Activated gamma-delta T cell treated with anti-CD3 and anti-CD28 coated beads, Interleukin-2, amount 50 U/mL, for 16 hours (primary cell): ENCODE results near the gene CMSS1.

ENCODE experiments used
- DNase-seq: peaks from one replicate; pipeline ENCODE4 v3.0.0-alpha.2; 2020; ENCODE audit warnings: low read depth

Gene CMSS1

GRCh38 chr3:99960123-99960878 is 142.6 kb downstream of the CMSS1 start:
- DNase-seq, result no peak

GRCh38 chr3:99960941-99961340 is 143.3 kb downstream of the CMSS1 start:
- DNase-seq, result no peak

- no peak for DNase-seq
These were observed 144.3 kb downstream of the CMSS1 start for GRCh38 chr3:99961756-99962515.

- DNase-seq, result no peak
These were observed 145.0 kb downstream of the CMSS1 start for GRCh38 chr3:99962703-99963102.

GRCh38 chr3:99965077-99965476 is 147.4 kb downstream of the CMSS1 start:
- no peak for DNase-seq

- DNase-seq, result no peak
These were observed 148.2 kb downstream of the CMSS1 start for GRCh38 chr3:99965681-99966408.

- no peak for DNase-seq
These were observed 149.2 kb downstream of the CMSS1 start for GRCh38 chr3:99966662-99967416.

- no peak for DNase-seq
These were observed 150.1 kb downstream of the CMSS1 start for GRCh38 chr3:99967796-99968195.

GRCh38 chr3:99969136-99969535 is 151.5 kb downstream of the CMSS1 start:
- DNase-seq, result no peak

GRCh38 chr3:99970198-99970597 is 152.5 kb downstream of the CMSS1 start:
- no peak for DNase-seq

- DNase-seq, result no peak
These were observed 154.1 kb downstream of the CMSS1 start for GRCh38 chr3:99971761-99972160.

GRCh38 chr3:99972380-99973104 is 154.9 kb downstream of the CMSS1 start:
- no peak for DNase-seq

- DNase-seq, result no peak
These were observed 157.3 kb downstream of the CMSS1 start for GRCh38 chr3:99974989-99975388.

GRCh38 chr3:99976584-99976983 is 158.9 kb downstream of the CMSS1 start:
- DNase-seq, result no peak

- no peak for DNase-seq
These were observed 160.6 kb downstream of the CMSS1 start for GRCh38 chr3:99978221-99978620.

- no peak for DNase-seq
These were observed 162.9 kb downstream of the CMSS1 start for GRCh38 chr3:99980606-99981005.

- DNase-seq, result no peak
These were observed 163.5 kb downstream of the CMSS1 start for GRCh38 chr3:99981138-99981537.

GRCh38 chr3:99982650-99983049 is 165.0 kb downstream of the CMSS1 start:
- no peak for DNase-seq

- no peak for DNase-seq
These were observed 166.5 kb downstream of the CMSS1 start for GRCh38 chr3:99984139-99984538.

GRCh38 chr3:99984668-99985067 is 167.0 kb downstream of the CMSS1 start:
- DNase-seq, result no peak

- DNase-seq, result no peak
These were observed 172.5 kb downstream of the CMSS1 start for GRCh38 chr3:99990179-99990578.
